Activated CD8-positive, alpha-beta memory T cell treated with anti-CD3 and anti-CD28 coated beads for 24 hours (primary cell): ENCODE measurements around the gene TMEM91.

Experiments
- DNase-seq: peaks from one replicate; pipeline ENCODE4 v3.0.0-alpha.2; 2020

The TMEM91 gene

DNA sequence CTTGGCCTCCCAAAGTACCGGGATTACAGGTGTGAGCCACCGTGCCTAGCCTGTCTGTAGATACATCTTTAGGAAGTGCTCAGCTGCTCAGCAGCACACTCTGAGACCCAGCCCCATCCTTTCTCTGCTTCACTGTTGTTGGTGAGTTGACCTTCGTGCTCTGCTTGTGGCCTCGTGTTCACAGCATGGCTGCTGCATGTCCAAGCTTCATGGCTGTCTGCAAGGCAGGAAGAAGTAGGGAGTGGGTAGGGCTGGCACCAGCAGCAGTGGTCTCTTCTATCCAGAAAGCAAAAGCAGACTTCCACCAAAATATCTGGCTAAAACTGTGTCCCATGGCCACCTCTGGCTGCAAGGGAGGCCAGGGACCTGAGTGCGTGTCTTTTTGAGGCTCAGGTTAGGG, 36.6 kb downstream of the TMEM91 start:
- no peak for DNase-seq

DNA sequence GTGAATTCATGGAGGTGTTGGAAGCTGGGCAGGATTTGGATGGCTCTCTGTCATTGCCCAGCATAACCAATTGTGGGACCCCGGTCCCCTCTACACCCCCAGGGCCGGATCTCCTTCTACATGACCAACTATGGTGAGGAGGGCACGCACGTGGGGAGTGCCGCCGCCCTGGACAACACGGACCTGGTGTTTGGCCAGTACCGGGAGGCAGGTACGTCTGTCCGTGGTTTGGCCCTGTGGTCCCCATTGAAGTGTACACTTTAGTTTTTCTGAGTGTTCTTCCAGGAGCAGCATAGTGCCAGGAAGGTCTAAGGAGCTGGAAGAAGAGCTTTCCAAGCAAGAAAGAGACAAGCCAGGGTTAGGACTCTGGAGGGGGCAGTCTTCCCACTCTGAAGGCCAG, 37.6 kb downstream of the TMEM91 start:
- DNase-seq: no peak

DNA sequence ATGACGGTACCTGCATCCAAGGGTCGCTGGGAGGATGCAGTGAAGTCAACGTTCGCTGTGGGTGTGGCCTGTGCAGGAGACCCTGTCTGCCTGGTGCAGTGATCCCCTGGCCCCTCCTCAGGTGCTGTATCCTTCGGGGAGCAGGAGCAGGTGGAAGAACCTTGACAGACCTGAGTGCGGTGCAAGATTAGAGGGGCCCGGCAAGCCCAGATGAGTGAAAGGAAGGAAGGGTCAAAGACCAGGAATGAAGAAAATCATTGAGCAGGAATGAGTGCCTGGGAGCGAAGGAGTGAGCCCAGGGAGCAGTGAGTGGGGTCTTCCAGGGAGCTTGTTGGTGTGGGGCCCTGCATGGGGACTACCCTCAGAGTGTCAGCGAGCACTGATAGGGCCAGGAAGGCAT, 38.1 kb downstream of the TMEM91 start:
- DNase-seq: no peak

DNA sequence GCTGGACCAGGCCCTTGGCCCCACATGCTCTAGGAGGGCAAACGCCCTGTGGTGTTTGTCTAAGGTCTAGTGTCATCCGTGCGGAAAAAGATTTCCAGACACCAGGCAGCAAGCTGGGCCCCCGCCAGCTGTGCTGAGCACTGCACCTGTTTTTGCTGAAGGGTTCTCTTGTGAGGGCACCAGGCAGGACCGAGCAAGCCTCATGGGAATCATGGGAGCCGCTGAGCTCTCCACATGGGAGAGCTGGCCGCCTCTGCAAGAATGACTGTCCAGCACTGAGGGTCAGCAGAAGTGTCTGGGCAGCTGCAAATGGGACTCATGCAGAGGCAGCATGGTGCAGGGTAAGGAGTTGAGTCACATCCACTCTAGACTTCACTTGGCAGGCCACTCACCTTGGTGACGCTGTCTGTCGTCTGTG, 38.8 kb downstream of the TMEM91 start:
- DNase-seq: no peak

DNA sequence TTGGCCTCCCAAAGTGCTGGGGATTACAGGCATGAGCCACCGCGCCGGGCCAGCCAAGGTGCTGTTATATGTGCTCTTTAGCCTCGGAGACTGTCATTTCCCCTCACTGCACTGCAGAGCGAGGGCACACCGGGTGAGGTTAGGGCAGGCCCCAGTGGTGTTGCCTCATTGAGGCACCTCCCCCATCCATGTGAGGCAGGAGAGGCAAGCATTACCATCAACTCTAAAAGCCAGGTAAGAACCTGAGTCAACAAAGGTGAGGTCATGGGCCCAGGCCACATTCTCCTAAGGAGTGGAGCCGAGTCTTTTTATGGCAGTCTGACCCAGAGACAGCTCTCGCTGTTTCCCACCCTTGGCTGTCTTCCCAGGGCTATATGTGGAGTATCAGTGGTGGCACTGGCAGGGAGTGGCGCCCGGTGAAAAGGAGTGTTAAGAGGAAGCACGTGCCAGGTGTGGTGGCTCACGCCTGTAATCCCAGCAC, 39.9 kb downstream of the TMEM91 start:
- no peak for DNase-seq

DNA sequence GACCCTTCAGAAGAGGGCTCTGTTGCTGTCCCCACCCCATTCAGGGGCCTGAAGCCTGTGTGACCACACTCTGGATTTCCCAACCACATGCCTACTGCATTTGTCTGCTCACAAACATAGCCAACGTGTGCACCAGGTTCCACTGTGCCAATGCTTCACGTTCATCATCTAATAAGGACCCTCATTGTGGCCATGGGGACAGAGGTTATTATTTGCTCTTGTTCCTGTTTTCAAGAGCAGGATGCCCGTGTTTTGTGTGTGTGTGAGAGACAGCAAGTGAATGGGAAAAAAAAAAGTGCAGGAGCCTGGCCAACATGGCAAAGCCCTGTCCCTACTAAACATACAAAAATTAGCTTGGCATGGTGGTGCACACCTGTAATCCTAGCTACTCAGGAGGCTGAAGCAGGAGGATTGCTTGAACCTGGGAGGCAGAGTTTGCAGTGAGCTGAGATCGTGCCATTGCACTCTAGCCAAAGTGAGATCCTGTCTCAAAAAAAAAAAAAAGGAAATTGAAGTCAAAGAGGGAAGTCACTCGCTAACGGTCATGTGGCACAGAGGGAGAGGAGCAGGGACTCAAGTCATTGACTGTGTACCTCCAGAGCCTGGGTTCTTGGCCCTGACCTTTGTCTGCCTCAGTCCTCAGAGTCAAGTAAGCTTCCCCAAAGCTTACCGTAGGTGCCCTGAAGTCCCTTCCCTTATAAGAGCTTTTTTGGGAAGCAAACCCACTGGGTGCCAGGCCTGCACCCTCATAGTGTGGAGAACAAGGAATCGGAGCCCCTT, 44.0 kb downstream of the TMEM91 start:
- no peak for DNase-seq

DNA sequence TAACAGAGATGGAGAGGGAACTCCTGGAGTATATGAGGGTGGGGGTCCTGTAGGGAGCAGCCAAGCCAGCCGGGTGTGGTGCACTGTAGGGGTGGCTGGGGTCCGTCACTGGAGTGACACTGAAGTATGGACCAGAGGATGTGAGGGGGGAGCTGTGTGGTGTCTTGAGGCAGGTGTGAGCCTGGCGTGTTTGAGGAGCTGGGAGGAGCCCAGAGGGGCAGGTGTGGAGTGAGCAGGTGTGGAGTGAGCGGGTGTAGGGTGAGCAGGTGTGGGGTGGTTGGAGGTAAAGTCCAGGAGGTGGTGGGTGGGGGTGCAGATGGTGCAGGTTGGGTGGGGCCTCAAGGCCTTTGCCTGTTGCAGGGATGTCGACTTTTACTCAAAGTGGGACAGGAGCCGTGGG, 45.0 kb downstream of the TMEM91 start:
- no peak for DNase-seq

DNA sequence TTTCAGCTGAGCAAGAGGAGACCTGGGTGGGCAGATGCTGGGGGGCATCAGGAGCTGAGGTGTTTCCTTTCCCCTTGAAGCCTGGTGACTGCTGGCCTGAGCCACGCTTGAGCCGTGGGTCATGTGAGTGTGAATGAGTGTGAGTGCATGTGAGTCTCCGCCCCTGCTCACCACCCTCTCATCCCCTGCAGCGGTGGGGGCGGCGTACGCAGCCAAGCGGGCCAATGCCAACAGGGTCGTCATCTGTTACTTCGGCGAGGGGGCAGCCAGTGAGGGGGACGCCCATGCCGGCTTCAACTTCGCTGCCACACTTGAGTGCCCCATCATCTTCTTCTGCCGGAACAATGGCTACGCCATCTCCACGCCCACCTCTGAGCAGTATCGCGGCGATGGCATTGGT, 45.6 kb downstream of the TMEM91 start:
- no peak for DNase-seq

DNA sequence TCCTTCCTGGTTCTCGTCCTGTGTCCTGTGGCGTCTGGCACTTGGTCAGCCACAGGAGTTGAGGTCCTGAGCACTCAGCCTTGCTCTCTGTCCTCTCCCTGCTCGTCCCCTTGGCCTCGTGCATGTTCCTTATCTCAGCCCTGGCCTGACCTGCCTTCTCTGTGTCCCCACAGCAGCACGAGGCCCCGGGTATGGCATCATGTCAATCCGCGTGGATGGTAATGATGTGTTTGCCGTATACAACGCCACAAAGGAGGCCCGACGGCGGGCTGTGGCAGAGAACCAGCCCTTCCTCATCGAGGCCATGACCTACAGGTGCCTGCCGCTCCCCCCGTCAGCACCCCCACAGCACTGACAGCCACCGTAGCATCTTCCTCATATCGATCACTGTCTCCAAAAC, 46.1 kb downstream of the TMEM91 start:
- DNase-seq: no peak

DNA sequence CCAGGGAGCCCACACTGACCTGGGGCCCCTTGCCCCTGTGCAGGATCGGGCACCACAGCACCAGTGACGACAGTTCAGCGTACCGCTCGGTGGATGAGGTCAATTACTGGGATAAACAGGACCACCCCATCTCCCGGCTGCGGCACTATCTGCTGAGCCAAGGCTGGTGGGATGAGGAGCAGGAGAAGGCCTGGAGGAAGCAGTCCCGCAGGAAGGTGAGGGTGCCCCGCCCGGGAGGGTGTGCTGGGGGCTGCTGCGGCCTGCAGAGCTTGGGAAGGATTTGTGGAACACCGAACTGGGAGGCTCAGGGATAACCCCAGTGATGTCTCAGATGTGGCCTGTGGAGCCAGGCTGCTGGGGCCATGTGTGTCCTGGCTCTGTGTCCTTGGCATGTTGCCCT, 46.6 kb downstream of the TMEM91 start:
- no peak for DNase-seq

DNA sequence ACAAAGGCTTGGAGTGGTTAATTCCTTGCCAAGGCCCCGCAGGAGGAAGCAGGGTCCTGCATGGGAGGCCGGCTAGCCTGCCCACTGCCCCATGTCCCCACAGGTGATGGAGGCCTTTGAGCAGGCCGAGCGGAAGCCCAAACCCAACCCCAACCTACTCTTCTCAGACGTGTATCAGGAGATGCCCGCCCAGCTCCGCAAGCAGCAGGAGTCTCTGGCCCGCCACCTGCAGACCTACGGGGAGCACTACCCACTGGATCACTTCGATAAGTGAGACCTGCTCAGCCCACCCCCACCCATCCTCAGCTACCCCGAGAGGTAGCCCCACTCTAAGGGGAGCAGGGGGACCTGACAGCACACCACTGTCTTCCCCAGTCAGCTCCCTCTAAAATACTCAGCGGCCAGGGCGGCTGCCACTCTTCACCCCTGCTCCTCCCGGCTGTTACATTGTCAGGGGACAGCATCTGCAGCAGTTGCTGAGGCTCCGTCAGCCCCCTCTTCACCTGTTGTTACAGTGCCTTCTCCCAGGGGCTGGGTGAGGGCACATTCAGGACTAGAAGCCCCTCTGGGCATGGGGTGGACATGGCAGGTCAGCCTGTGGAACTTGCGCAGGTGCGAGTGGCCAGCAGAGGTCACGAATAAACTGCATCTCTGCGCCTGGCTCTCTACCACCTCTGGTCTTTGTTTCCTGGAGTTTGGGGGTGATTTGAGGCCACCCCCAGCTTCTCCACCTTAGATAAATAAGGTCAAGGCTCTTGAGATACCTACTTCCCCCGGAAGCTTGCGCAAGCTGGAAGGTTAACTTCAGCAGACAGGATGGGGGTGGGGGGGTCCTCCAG, 48.2 kb downstream of the TMEM91 start:
- no peak for DNase-seq

DNA sequence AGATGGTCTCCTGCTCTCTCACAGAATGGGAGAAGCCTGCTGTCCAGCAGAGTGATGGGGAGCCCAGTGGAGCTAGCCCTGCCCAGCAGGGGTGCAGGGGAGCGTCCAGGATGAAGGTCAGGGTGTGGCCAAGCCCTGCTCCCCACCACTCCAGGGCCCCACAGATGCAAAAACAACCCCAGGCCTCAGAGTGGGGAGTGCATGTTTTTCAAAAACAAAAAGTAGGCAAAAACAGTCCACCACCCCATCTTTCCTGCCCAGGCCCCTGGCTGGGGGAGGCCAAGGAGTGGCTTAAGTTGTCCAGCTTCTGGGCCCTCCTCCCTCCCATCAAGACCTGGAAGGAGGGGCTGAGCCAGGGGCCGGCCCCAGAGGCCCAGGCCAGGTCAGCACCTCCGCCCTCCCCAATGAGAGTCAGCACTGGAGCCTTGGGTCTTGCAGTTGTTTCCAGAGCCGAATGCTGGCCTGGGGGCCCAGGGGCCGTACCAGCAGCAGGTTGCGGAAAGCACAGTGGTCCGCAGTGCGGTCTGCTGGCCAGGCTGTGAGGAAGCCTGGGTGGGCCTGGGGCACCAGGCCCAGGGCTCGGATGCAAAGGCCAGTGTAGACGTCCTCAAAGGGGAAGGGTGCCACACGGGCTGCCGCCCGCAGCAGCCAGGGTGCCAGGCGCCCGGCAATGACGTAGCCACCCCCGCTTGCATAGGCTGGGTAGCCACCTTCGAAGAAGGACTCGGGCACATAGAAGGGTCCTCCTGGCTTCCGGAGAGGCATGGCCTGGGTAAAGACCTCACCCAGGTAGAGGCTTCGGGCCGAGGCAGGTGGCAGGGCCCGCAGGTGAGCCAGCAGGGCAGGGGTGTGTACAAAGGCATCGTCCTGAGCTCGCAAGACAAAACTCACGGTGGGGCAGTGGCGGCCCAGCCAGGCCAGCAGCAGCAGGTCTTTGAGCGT, 49.1 kb downstream of the TMEM91 start:
- no peak for DNase-seq

DNA sequence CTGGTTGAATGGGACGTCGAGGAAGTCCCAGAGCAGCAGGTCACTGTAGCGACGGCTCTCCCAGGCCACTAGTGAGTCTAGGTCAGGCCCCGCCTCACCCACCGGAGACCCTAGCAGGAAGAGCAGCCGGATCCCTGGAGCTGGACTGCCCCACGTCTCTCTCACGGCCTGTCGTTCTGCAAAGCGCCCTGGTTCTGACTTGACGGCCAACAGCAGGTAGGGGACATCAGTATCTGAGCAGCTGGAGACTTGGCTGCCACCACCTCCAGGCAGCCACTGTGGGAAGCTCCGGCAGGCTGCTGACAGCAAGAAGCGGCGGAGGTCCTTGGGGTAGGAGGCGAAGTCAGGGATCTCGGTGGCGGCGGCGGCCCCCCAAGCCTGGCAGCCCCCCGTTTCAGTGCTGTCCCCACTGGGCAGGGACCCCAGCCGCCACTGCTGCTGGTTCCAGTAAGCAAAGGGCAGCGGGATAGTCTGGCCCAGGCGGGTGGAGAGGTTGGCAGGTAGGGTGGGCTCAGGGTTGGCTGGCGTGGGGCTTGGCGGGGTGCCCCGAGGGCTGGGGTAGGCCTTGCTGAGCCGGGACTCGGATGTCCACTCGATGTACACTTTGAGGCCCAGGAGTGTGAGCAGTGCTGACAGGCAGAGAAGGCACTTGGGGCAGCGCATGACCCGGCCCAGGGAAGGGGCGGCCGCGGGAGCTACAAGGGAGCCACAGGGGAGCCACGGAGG, 49.9 kb downstream of the TMEM91 start:
- no peak for DNase-seq

DNA sequence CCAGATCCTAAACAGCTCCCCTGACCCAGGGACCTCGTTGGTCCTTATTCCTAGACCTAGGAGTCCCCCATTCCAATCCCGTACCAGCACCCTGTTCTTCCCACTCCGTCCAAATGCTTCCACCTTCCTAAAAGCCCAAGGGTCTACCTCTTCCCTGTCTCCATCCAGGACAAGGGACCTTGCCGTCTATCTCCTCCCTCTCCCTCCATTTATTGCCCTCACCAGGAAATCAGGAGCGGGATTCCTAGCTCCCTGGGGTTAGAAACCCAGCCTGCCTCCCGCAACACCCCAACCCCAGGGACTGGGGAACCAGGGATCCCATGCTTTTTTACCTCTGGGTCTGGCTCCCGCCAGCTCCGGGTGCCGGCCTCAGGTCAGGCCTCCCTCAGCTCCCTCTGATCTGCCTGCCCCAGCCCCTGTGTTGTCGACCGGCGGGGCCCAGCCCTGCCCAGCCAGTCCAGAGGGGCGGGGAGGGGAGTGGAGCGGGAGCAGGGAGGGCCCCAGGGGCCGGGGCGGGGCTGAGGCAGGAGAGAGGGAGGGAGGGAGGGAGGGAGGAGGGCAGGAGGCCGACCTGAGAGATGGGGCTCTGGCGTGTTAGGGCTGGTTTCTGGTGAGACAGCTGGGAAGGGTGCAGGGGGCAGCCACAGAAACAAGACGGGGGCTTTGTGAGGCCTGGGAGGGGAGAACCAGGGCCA, 50.8 kb downstream of the TMEM91 start, which contains the start of gene B3GNT8:
Gene B3GNT8, minus strand, starts transcription at position 423 of the 695 bp plus-strand sequence. CDS start 596 bp downstream, outside the sequence.
- no peak for DNase-seq

DNA sequence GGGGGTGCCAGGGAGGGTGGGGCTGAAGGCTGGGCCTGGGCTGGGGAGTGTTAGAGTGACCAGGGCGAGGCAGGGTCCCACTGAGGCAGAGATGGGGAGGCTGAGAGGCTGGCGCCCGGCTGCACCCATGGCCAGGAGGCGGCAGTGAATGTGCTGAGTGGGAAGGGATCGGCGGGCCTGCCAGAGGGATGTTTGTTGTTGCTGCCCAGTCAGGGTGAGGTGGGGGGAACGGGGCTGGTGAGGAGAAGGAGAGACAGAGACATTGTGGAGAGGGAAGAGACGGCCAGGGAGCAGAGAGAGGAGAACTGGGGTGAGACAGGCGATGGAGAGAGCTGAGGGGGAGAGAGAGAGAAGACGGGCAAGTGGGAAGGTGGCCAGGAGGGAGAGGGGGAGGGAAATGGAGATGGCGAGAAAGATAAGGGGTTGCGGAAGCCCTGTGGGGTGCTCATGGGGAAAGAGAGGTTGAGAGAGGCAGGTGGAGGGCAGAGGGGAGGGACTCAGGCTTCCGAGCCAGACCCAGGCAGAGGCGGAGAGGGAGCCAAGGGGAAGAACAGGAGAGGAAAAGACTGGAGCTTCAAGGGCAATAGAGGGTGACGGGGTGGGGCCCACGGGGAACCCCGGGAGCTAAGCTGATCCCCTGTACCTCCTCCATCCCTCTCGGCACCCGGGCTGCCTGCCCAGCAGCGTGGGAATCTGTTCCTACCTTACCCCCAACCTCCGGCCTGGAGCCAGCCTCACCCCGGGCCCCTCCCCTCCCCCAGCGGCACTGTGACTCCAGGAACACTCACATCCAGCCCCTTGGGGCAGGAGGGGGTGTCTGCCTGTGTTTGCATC, 51.5 kb downstream of the TMEM91 start:
- DNase-seq: peak; percentile 73

DNA sequence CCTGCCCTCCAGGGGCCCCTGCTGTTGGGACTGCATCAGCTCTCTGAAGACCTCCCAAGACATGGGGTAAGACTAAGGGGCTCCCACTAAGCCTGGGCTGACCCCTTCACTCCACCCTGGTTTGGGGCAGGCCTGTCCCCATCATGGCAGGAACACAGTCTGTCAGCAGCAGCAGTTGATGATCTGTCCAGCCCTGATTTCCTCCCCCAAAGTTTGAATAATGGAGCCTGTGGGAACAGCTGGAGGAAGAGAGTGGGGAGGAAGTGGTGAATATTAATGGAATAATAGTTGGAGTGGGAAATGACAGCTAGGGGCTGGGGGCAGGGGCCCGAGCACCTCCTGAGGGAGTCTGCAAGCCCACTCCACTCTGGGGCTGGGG, 52.1 kb downstream of the TMEM91 start:
- no peak for DNase-seq

DNA sequence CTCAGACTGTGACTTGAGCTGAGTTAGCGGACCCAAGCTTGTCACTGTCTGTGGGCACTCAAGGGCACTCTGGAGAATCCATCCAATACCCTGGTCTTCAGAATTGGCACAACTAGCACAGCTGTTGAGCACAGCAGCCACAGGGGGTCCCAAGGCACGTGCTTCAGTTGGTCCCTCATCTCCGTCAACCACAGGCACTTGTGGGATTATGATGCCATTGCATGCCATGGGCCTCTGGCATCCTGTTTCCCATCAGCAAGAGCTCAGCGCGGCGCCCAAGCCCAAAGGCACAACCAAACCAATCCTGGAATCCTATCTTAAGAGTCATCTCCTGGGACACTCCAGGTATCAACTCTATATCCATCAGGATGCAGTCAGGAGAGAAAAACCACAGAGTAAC, 54.6 kb downstream of the TMEM91 start:
- DNase-seq: no peak

DNA sequence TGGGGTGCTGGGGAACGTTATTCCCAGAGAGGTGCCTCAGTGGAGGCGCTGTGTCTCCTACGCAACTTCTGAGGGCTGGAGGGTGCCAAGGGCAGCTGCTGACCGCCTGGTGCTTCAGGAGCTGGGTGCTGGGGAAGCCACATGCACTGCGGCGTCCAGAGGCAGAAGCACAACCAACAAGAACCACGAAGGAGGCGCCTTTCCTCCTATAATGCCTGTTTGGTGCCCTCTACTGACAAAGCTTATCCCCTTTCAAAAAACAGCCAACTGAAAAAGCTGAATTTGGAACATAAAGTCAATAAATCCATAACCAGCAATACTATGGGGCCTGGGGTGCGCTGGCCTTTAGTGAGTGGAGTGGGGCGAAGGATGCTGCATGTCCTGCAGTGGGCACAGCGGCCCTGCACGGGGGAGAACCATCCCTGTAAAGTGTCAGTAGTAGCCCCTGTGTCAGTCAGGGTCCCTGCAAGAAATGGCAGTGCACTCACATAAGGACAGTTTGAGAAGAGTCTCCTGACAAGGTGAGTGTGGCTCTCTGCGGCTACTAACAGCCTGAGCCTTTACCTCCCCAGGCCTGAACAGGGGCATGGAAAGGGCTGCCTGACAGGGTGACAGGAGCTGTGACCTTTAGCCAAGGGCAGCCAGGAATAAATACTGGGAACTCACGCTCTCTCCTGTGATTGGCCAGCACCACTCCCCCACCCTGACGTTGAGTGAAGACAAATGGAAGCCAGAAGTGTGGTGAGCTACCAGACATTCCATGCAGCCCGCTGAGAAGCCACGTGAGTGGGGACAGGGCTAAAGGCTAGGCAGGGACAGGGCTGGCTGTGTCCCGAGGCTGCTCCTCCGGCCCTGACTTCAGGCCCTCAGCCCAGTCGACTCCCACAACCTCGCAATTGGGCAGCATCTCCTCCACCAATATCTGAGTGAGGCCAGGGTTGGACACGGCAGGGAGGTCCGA, 55.4 kb downstream of the TMEM91 start:
- no peak for DNase-seq

DNA sequence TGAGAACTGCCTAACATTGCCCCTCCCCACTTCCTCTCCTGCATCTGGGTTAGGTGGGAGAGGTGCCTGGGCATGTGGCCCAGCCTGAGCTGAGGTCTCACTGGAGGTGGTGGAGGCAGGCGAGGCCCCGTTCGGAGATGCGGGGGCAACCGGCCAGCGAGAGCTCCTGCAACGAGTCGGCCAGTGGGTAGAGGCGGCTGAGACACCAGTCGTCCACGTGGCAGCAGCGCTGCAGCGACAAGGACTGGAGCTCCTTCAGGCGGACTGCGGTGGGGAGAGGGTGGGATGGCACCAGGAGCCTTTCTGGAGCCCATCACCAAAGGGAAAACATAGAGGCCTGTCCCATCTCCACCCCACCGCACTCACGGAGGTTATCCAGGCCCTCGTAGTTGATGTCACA, 56.8 kb downstream of the TMEM91 start:
- DNase-seq: no peak
